ENCODE results near the gene SLC25A25. TPM values are rescaled to one million over a fixed set of nuclear protein-coding genes. Genes with fewer than 3 reads are reported as not detected.

The SLC25A25 gene
- total and polyA plus RNA-seq, 9 of the 15 experiments (the other 6 are each of a cell fraction or from before 2014, with no cell fraction given), result 0.07 to 35.9 (median 23.2) TPM

- TF ChIP-seq ZNF639 (CRISPR knock-in tag; conservative IDR thresholded peaks at IDR 0.05 in 1 of 2, IDR thresholded peaks at IDR 0.05 in 1 of 2), result no peak
- no peak for TF ChIP-seq ZNF57 (CRISPR knock-in tag; IDR thresholded peaks at IDR 0.05)
- TF ChIP-seq PCBP2 (IDR thresholded peaks at IDR 0.05; ENCODE audit: low read depth, low read length, poor library complexity, severe bottlenecking), result no peak
- TF ChIP-seq ZBTB12 (CRISPR knock-in tag; IDR thresholded peaks at IDR 0.05), result no peak
- TF ChIP-seq FOXJ2 (tag; IDR thresholded peaks at IDR 0.05), result no peak
- TF ChIP-seq ZNF274 (IDR thresholded peaks at IDR 0.05; ENCODE audit: borderline replicate concordance, low read depth, low read length), result no peak
- TF ChIP-seq BCOR (IDR thresholded peaks at IDR 0.05), result no peak
- peak; percentile 36 for TF ChIP-seq CCNT2 (IDR thresholded peaks at IDR 0.05; ENCODE audit: borderline replicate concordance, extremely low read depth, insufficient read length, low read depth, low read length)
- no peak for TF ChIP-seq KLF1 (tag; IDR thresholded peaks at IDR 0.05)
- TF ChIP-seq CREB5 (CRISPR knock-in tag; IDR thresholded peaks at IDR 0.05), result no peak
- no peak for TF ChIP-seq MITF (IDR thresholded peaks at IDR 0.05)
- no peak for TF ChIP-seq NBN (IDR thresholded peaks at IDR 0.05; ENCODE audit: low read depth)
- TF ChIP-seq TAF15 (IDR thresholded peaks at IDR 0.05; ENCODE audit: low read depth, low read length), result no peak
- no peak for TF ChIP-seq COPS2 (conservative IDR thresholded peaks at IDR 0.05)
- TF ChIP-seq HMBOX1 (IDR thresholded peaks at IDR 0.05), result no peak
- TF ChIP-seq HMGXB4 (CRISPR knock-in tag; IDR thresholded peaks at IDR 0.05), result no peak
- TF ChIP-seq PTTG1 (tag; IDR thresholded peaks at IDR 0.05; ENCODE audit: low read depth), result no peak
- TF ChIP-seq GATA2 (CRISPR knock-in tag; IDR thresholded peaks at IDR 0.05), result peak; percentile 37; the same call in 1 of the 2 replicates
- TF ChIP-seq U2AF1 (optimal IDR thresholded peaks at IDR 0.05; ENCODE audit: low read depth, low read length), result no peak
These were observed 31.3 kb downstream of the SLC25A25 start (continued) for GRCh38 chr9:128099231-128099931.
